Mucosa of stomach (tissue), 1 donor: ENCODE measurements around the gene SMARCC1.

Experiments used
- H3K27me3 ChIP-seq: one replicate; pipeline ENCODE4 v1.7.0; 2013; ENCODE audit warnings: mild to moderate bottlenecking, low read length; ENCODE audit not compliant: control insufficient read depth, insufficient read depth
- H3K36me3 ChIP-seq: one replicate; pipeline ENCODE4 v1.7.0; 2013; ENCODE audit warnings: low read length; ENCODE audit not compliant: control insufficient read depth, insufficient read depth
- H3K4me1 ChIP-seq: one replicate; pipeline ENCODE4 v1.7.0; 2013; ENCODE audit warnings: mild to moderate bottlenecking, low read length; ENCODE audit not compliant: control insufficient read depth, insufficient read depth
- H3K4me3 ChIP-seq: one replicate; pipeline ENCODE4 v1.7.0; 2013; ENCODE audit warnings: low read length
- H3K9ac ChIP-seq: one replicate; pipeline ENCODE4 v1.7.0; 2013; ENCODE audit warnings: mild to moderate bottlenecking, low read length, moderate library complexity
- H3K9me3 ChIP-seq: one replicate; pipeline ENCODE4 v1.7.0; 2013; ENCODE audit warnings: mild to moderate bottlenecking, low read length, moderate library complexity; ENCODE audit not compliant: control insufficient read depth
- donor health status: Pancreatic carcinoma.

SMARCC1 gene

GRCh38 chr3:47641739-47642138, 140.0 kb downstream of the SMARCC1 start:
- Histone ChIP-seq H3K9ac (no peak overlapping the region), H3K4me1 (no peaks in the 10 kb centered on the region), H3K36me3 (no peaks in the 10 kb centered on the region), H3K4me3 (no peak overlapping the region), H3K27me3 (no peaks in the 10 kb centered on the region), H3K9me3 (no peaks in the 10 kb centered on the region)

- Histone ChIP-seq H3K9ac (no peak overlapping the region), H3K9me3 (no peaks in the 10 kb centered on the region), H3K4me3 (no peak overlapping the region), H3K4me1 (no peaks in the 10 kb centered on the region), H3K27me3 (no peaks in the 10 kb centered on the region), H3K36me3 (no peaks in the 10 kb centered on the region)
Measured at GRCh38 chr3:47636921-47637320, 144.8 kb downstream of the SMARCC1 start.

- Histone ChIP-seq H3K9ac (no peak overlapping the region), H3K9me3 (no peaks in the 10 kb centered on the region), H3K36me3 (no peaks in the 10 kb centered on the region)
Measured at GRCh38 chr3:47636225-47636624, 145.5 kb downstream of the SMARCC1 start.

GRCh38 chr3:47635536-47635935, 146.2 kb downstream of the SMARCC1 start:
- no peaks in the 10 kb centered on the region for H3K4me1 ChIP-seq
- no peak overlapping the region for H3K9ac ChIP-seq
- no peaks in the 10 kb centered on the region for H3K9me3 ChIP-seq
- H3K27me3 ChIP-seq = no peaks in the 10 kb centered on the region
- H3K36me3 ChIP-seq = no peaks in the 10 kb centered on the region
- no peak overlapping the region for H3K4me3 ChIP-seq

More at GRCh38 chr3:47636225-47636624, 145.5 kb downstream of the SMARCC1 start:
- Histone ChIP-seq H3K4me1 (no peaks in the 10 kb centered on the region), H3K27me3 (no peaks in the 10 kb centered on the region), H3K4me3 (no peak overlapping the region)

GRCh38 chr3:47634996-47635395, 146.7 kb downstream of the SMARCC1 start:
- Histone ChIP-seq H3K4me1 (no peaks in the 10 kb centered on the region), H3K9ac (no peak overlapping the region), H3K36me3 (no peaks in the 10 kb centered on the region), H3K9me3 (no peaks in the 10 kb centered on the region), H3K27me3 (no peaks in the 10 kb centered on the region), H3K4me3 (no peak overlapping the region)

GRCh38 chr3:47630810-47631209, 150.9 kb downstream of the SMARCC1 start:
- Histone ChIP-seq H3K4me1 (no peaks in the 10 kb centered on the region), H3K4me3 (no peak overlapping the region), H3K27me3 (no peaks in the 10 kb centered on the region), H3K36me3 (no peaks in the 10 kb centered on the region), H3K9ac (no peak overlapping the region), H3K9me3 (no peaks in the 10 kb centered on the region)

GRCh38 chr3:47629770-47630169, 151.9 kb downstream of the SMARCC1 start:
- H3K4me3 ChIP-seq = no peak overlapping the region
- no peaks in the 10 kb centered on the region for H3K27me3 ChIP-seq
- H3K36me3 ChIP-seq = no peaks in the 10 kb centered on the region
- H3K9me3 ChIP-seq = no peaks in the 10 kb centered on the region
- H3K4me1 ChIP-seq = no peaks in the 10 kb centered on the region
- no peak overlapping the region for H3K9ac ChIP-seq

GRCh38 chr3:47628426-47628825, 153.3 kb downstream of the SMARCC1 start:
- Histone ChIP-seq H3K9ac (no peak overlapping the region), H3K36me3 (no peaks in the 10 kb centered on the region), H3K4me3 (no peak overlapping the region)

GRCh38 chr3:47622671-47623461, 158.8 kb downstream of the SMARCC1 start:
- no peaks in the 10 kb centered on the region for H3K27me3 ChIP-seq
- peaks cover 4% of the 10 kb centered on the region for H3K36me3 ChIP-seq
- no peak overlapping the region for H3K4me3 ChIP-seq

More at GRCh38 chr3:47628426-47628825, 153.3 kb downstream of the SMARCC1 start:
- H3K27me3 ChIP-seq = no peaks in the 10 kb centered on the region
- no peaks in the 10 kb centered on the region for H3K4me1 ChIP-seq
- H3K9me3 ChIP-seq = no peaks in the 10 kb centered on the region

GRCh38 chr3:47617086-47618010, 164.3 kb downstream of the SMARCC1 start:
- Histone ChIP-seq H3K27me3 (no peaks in the 10 kb centered on the region), H3K4me3 (no peak overlapping the region), H3K36me3 (peaks cover 4% of the 10 kb centered on the region), H3K9ac (no peak overlapping the region), H3K9me3 (no peaks in the 10 kb centered on the region), H3K4me1 (peaks cover 3% of the 10 kb centered on the region)

More at GRCh38 chr3:47622671-47623461, 158.8 kb downstream of the SMARCC1 start:
- no peaks in the 10 kb centered on the region for H3K9me3 ChIP-seq
- H3K4me1 ChIP-seq = no peaks in the 10 kb centered on the region
- no peak overlapping the region for H3K9ac ChIP-seq

- H3K36me3 ChIP-seq = no peaks in the 10 kb centered on the region
Measured at GRCh38 chr3:47614788-47615187, 166.9 kb downstream of the SMARCC1 start.

GRCh38 chr3:47613722-47614121, 168.0 kb downstream of the SMARCC1 start:
- Histone ChIP-seq H3K9ac (no peak overlapping the region), H3K27me3 (no peaks in the 10 kb centered on the region), H3K4me1 (peaks cover 9% of the 10 kb centered on the region), H3K4me3 (no peak overlapping the region), H3K9me3 (no peaks in the 10 kb centered on the region), H3K36me3 (no peaks in the 10 kb centered on the region)

More at GRCh38 chr3:47614788-47615187, 166.9 kb downstream of the SMARCC1 start:
- Histone ChIP-seq H3K27me3 (no peaks in the 10 kb centered on the region), H3K4me3 (no peak overlapping the region), H3K9me3 (no peaks in the 10 kb centered on the region), H3K9ac (no peak overlapping the region), H3K4me1 (peaks cover 9% of the 10 kb centered on the region)
